Caco-2 (cell line): Measurements from ENCODE around the gene ELOVL2. TPM values are rescaled to one million over a fixed set of nuclear protein-coding genes. Genes with fewer than 3 reads are reported as not detected.

Source experiments
- BruUV-seq: library from RNA; stranded (reverse); fragments of 400-500 nt; replicated peaks from 2 replicates; lab custom pipeline; 2021; lab: Mats Ljungman, UMichigan
- CTCF ChIA-PET: fragments of 300-600 bp; sonication (Branson Sonifier 250); formaldehyde crosslinking; loops from one replicate; lab custom pipeline; 2022; ENCODE audit warnings: antibody characterized with exemption; lab: Charles Lee
- POLR2A ChIA-PET: fragments of 300-600 bp; sonication (Branson Sonifier 250); formaldehyde crosslinking; loops from one replicate; lab custom pipeline; 2022; ENCODE audit warnings: antibody characterized with exemption; lab: Charles Lee
- DNase-seq, 2 experiments: peaks; one replicate each; pipeline versions ENCODE4 v3.0.0 to v3.0.0-alpha.2; 2020 to 2022
- H3K27me3 ChIP-seq: replicated peaks from 2 replicates; pipeline ENCODE4 v1.6.0; 2011; ENCODE audit warnings: low read length; ENCODE audit not compliant: control insufficient read depth, insufficient read depth
- H3K36me3 ChIP-seq: 2 replicates; pipeline ENCODE4 v1.5.1; 2011; ENCODE audit warnings: low read length; ENCODE audit not compliant: control insufficient read depth, insufficient read depth
- H3K4me1 ChIP-seq: fragments of 250-450 bp; sonication (Bioruptor Pico); 2 replicates; pipeline ENCODE4 v1.5.1; 2020; ENCODE audit warnings: mild to moderate bottlenecking
- H3K4me3 ChIP-seq: 2 replicates; pipeline ENCODE4 v1.5.1; 2011; ENCODE audit warnings: low read depth, mild to moderate bottlenecking, control low read depth, low read length
- H3K9me3 ChIP-seq: fragments of 250-450 bp; sonication (Bioruptor Pico); 2 replicates; pipeline ENCODE4 v1.5.1; 2020; ENCODE audit warnings: mild to moderate bottlenecking, moderate library complexity
- H3K27ac Mint-ChIP-seq: one replicate; pipeline ENCODE4 v1.8.0; 2022; ENCODE audit warnings: mixed read lengths; ENCODE audit not compliant: unreplicated experiment
- H3K27me3 Mint-ChIP-seq: one replicate; pipeline ENCODE4 v1.8.0; 2022; ENCODE audit warnings: mixed read lengths; ENCODE audit not compliant: insufficient read depth, unreplicated experiment
- H3K36me3 Mint-ChIP-seq: one replicate; pipeline ENCODE4 v1.8.0; 2022; ENCODE audit warnings: mild to moderate bottlenecking, mixed read lengths; ENCODE audit not compliant: insufficient read depth, unreplicated experiment
- H3K4me1 Mint-ChIP-seq: one replicate; pipeline ENCODE4 v1.8.0; 2022; ENCODE audit warnings: low read depth, mixed read lengths; ENCODE audit not compliant: unreplicated experiment
- H3K4me3 Mint-ChIP-seq: one replicate; pipeline ENCODE4 v1.8.0; 2022; ENCODE audit warnings: mild to moderate bottlenecking, moderate library complexity, mixed read lengths; ENCODE audit not compliant: unreplicated experiment
- H3K9me3 Mint-ChIP-seq: one replicate; pipeline ENCODE4 v1.8.0; 2022; ENCODE audit warnings: mixed read lengths; ENCODE audit not compliant: unreplicated experiment
- intact Hi-C: fragments of 100-400 bp; cut with micrococcal nuclease; formaldehyde crosslinking; loops from one replicate; pipeline ENCODE4 v1.10.0; 2022; ENCODE audit not compliant: unreplicated experiment
- total RNA-seq: library from RNA; stranded (reverse); gene quantifications from 2 replicates; pipeline ENCODE4 v1.2.3, GENCODE V29; 2022
- TF ChIP-seq, protein P1 (sequence below), 2 experiments: fragments of 200-600 bp in 1 of 2; IDR thresholded peaks; 1 replicate in 1 of 2; 2 replicates in 1 of 2; pipeline versions ENCODE4 v1.5.1 to v1.8.0; 2011 to 2022; ENCODE audit warnings: antibody characterized with exemption in 1 of 2, control low read depth in 1 of 2, inconsistent platforms in 1 of 2, low read depth in 1 of 2, low read length in 1 of 2, mild to moderate bottlenecking in 1 of 2, moderate library complexity in 1 of 2; ENCODE audit not compliant: insufficient read depth in 1 of 2, severe bottlenecking in 1 of 2, unreplicated experiment in 1 of 2

The ELOVL2 gene
- total RNA-seq, 1 experiment from 2014 or later, result not detected

DNA sequence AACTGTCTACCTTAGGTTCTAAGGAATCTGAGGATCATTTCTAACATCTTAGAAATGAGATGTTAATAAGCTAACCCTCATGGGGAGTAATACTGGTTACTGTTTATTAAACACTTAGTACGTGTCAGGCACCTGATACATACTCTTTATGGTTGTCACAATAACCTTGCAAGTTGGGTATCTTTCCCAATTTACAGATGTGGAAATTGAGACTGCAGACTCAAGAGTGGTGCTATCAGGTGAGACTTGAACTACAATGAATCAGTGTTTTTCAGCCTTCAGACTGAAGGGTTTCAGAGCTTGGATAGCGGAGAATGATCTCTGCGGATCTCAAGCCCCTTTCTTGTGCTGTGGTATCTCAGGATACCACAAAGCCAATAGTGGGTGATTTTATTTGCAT, 27.0 kb downstream of the ELOVL2 start:
- Histone ChIP-seq H3K4me1 (peaks cover 17% of the 10 kb centered on the region), H3K36me3 (peaks cover 1% of the 10 kb centered on the region; the same call in 1 of the 2 replicates), H3K27me3 (no peaks in the 10 kb centered on the region), H3K9me3 (no peaks in the 10 kb centered on the region), H3K4me3 (no peak overlapping the region)
- Mint-ChIP-seq H3K4me3 (no peak overlapping the region), H3K27me3 (no peaks in the 10 kb centered on the region), H3K4me1 (peaks cover 19% of the 10 kb centered on the region), H3K27ac (no peak overlapping the region), H3K36me3 (no peaks in the 10 kb centered on the region), H3K9me3 (no peaks in the 10 kb centered on the region)
- CTCF ChIA-PET, result no interaction called here
- no TSS peak for BruUV-seq
- DNase-seq, result no peak
- intact Hi-C loops, result no loop called here
- POLR2A ChIA-PET, result no interaction called here
- TF ChIP-seq, protein P1, sequence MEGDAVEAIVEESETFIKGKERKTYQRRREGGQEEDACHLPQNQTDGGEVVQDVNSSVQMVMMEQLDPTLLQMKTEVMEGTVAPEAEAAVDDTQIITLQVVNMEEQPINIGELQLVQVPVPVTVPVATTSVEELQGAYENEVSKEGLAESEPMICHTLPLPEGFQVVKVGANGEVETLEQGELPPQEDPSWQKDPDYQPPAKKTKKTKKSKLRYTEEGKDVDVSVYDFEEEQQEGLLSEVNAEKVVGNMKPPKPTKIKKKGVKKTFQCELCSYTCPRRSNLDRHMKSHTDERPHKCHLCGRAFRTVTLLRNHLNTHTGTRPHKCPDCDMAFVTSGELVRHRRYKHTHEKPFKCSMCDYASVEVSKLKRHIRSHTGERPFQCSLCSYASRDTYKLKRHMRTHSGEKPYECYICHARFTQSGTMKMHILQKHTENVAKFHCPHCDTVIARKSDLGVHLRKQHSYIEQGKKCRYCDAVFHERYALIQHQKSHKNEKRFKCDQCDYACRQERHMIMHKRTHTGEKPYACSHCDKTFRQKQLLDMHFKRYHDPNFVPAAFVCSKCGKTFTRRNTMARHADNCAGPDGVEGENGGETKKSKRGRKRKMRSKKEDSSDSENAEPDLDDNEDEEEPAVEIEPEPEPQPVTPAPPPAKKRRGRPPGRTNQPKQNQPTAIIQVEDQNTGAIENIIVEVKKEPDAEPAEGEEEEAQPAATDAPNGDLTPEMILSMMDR (IDR thresholded peaks at IDR 0.05; ENCODE audit: insufficient read depth in 1 of 2, low read depth in 1 of 2, low read length in 1 of 2, severe bottlenecking in 1 of 2, unreplicated experiment in 1 of 2), result no peak

DNA sequence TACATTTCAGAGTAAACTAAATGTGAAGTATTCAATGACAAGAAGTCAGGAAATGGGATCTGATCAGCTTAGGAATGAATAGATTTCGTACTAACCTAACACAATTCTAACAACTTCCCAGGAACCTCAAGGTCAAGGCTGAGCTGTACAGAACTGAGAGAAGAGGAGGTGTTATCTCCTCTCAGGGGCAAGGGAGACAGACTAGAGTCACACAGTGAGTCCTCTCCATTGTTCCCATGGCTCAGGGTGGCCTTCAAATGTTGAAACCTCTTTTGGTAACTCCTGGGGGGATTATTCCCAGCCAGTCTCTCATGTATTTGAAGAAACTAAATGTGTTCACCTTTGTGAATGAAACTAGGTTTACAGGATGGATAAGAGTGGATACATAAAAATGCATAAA, 27.7 kb downstream of the ELOVL2 start:
- no peaks in the 10 kb centered on the region for H3K9me3 ChIP-seq
- H3K27ac Mint-ChIP-seq, result no peak overlapping the region
- H3K27me3 ChIP-seq, result no peaks in the 10 kb centered on the region
- no peaks in the 10 kb centered on the region for H3K27me3 Mint-ChIP-seq
- no peaks in the 10 kb centered on the region for H3K9me3 Mint-ChIP-seq
- TF ChIP-seq, protein P1 (IDR thresholded peaks at IDR 0.05; ENCODE audit: insufficient read depth in 1 of 2, low read depth in 1 of 2, low read length in 1 of 2, severe bottlenecking in 1 of 2, unreplicated experiment in 1 of 2), result no peak
- no peaks in the 10 kb centered on the region for H3K36me3 Mint-ChIP-seq
- BruUV-seq, result no TSS peak
- peaks cover 23% of the 10 kb centered on the region for H3K4me1 ChIP-seq
- no peak overlapping the region for H3K4me3 Mint-ChIP-seq
- intact Hi-C loops, result no loop called here
- no peak overlapping the region for H3K4me3 ChIP-seq
- peaks cover 1% of the 10 kb centered on the region; the same call in 1 of the 2 replicates for H3K36me3 ChIP-seq
- peaks cover 24% of the 10 kb centered on the region for H3K4me1 Mint-ChIP-seq
- POLR2A ChIA-PET, result no interaction called here
- DNase-seq, result no peak
- CTCF ChIA-PET, result no interaction called here

DNA sequence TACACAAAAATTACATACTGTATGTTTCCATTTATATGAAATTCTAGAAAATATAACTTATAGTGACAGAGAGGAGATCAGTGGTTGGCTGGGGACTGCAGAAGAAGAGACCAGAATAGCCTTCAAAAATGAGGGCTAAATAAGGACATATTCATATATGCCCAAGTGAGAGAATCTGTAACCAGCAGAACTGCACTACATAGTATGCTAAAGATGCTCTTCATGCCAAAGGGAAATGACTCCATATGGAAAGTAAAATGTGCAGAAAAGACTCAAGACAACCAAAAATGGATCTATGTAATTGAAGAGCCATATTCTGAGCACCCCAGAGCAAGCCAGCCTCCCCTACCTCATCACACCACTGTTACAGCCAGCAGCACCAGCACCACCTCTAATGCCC, 29.0 kb downstream of the ELOVL2 start:
- Histone ChIP-seq H3K36me3 (peaks cover 1% of the 10 kb centered on the region; the same call in 1 of the 2 replicates), H3K4me3 (no peak overlapping the region), H3K9me3 (no peaks in the 10 kb centered on the region), H3K27me3 (no peaks in the 10 kb centered on the region), H3K4me1 (peaks cover 31% of the 10 kb centered on the region)
- no peak for DNase-seq
- Mint-ChIP-seq H3K27me3 (no peaks in the 10 kb centered on the region), H3K9me3 (no peaks in the 10 kb centered on the region), H3K4me1 (peaks cover 25% of the 10 kb centered on the region), H3K27ac (no peak overlapping the region), H3K36me3 (no peaks in the 10 kb centered on the region), H3K4me3 (no peak overlapping the region)
- intact Hi-C loops, result no loop called here
- no TSS peak for BruUV-seq
- ChIA-PET CTCF (no interaction called here), POLR2A (interaction anchor here (0.5 kb wide), 1 partner anchor 102 kb away, joined by 5 read pairs; no protein-coding TSS in a partner anchor)
- TF ChIP-seq, protein P1 (IDR thresholded peaks at IDR 0.05; ENCODE audit: insufficient read depth in 1 of 2, low read depth in 1 of 2, low read length in 1 of 2, severe bottlenecking in 1 of 2, unreplicated experiment in 1 of 2), result no peak
